IPS-11a (cell line): ENCODE measurements around the gene CNDP2.

Experiments
- H3K4me3 ChIP-seq: one replicate; pipeline ENCODE4 v1.5.1; 2013; ENCODE audit warnings: low read depth, low read length, control low read depth

Gene CNDP2

DNA sequence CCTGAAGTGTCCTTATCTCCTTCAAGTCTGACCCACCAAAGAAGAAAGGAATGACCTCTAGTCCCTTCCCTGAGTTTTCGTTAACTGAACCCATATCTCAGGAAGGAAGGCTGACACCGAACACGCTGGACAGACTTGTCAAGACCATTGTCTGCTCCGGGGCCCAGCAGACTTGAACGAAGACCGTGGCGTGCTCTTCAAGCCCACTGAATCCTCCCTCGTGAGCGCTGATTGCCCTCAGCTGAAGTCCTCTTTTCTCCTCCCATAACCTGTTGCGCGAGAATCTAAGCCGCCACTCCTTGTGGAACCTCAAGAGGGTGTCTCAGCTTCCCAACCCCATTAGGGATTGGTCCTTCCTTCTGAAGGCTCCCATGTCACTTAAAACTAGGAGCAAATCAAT lies 37.5 kb downstream of the CNDP2 start:
- no peak overlapping the region for H3K4me3 ChIP-seq

DNA sequence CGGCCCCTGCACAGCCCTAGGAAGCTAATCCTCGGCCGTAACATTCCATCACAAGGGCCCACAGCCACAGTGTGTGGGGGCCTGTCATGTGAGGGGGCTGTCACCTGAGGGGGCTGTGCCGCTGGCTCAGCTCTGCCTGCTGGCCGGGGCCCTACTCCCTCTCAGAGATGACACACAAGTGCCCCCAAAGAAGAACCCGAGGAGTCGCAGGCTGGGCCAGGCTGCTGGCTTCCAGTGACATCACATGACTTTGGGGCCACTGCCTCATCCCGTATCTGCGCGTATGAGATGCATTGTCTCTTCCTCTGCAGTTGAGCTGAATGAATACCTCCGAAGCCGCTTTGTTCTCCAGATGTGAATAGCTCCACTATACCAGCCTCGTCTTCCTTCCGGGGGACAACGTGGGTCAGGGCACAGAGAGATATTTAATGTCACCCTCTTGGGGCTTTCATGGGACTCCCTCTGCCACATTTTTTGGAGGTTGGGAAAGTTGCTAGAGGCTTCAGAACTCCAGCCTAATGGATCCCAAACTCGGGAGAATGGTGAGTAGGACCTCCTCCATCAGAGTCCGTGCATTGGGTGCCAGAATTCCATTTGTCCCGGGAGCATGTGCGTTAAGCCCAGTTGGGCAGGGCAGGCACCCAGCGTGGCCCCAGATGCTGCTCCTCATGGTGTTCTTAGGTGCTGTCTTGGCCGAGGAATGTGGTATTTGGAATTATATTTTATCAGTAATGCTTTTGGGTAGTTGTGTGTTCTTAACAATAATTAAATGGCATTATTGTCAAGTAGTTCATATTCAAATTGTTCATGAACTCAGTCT lies 38.2 kb downstream of the CNDP2 start, which contains the start of gene CNDP1:
Gene CNDP1 (plus strand): TSS at position 351 of the 820 bp plus-strand sequence. CDS start 168 bp downstream, at position 519.
- H3K4me3 ChIP-seq: no peak within 1 kb of the TSS

GRCh38 chr18:74534981-74535649 lies 39.0 kb downstream of the CNDP2 start:
- H3K4me3 ChIP-seq: no peak overlapping the region

DNA sequence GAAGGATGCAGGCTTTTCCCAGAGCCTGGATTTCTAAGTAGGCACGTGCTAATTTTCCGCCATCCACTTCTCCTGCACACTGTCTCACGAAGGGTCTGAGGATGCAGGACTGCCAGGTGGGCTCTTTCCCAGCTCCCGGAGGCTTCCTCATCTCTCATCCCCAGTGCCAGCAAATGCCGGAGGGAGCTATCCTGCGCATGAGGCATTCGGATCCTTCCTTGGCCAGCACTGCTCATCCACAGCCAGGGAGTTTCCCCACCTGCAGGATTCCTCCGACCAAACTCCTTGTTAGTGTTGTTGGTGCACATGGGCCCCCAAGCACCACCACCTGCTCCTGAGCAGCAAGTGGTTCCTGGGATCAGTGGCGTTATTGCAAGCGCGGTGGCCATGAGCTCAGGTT lies 43.1 kb downstream of the CNDP2 start:
- no peak overlapping the region for H3K4me3 ChIP-seq

DNA sequence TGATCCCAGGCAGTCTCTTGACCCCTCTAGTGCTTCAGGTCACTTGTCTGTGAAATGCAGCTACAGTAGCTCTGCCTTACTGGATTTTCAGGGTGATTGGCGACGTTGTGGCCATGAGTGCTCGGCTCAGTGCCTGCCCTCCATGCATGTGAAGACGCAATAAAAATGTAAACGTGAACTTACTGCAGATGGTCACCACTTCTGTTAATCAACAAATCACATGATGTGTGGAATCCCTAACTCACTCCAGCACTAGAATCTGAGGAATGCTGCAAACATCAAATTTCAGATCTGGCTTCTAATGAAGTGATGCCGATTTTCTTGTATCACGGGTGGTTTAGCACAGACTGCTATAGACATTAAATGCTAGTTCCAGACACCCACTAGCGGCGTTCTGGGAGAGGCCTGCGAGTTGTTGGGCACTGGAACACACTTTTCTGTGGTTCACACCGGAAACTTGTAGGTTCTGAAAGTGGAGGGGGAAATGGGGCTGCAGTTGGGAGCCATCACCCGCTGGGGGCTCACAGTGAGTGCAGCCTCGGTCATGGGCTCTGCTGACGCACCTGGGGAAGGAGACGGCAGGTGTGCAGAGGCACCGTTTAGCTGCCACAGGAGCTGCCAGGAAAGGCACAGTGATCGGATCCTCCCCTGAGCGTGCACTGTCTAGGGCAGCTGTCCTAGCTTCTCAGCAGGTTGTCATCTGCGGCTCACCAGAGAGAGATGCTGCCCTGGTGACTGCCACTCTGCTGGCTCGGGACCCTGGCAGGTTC lies 44.7 kb downstream of the CNDP2 start:
- no peak overlapping the region for H3K4me3 ChIP-seq

DNA sequence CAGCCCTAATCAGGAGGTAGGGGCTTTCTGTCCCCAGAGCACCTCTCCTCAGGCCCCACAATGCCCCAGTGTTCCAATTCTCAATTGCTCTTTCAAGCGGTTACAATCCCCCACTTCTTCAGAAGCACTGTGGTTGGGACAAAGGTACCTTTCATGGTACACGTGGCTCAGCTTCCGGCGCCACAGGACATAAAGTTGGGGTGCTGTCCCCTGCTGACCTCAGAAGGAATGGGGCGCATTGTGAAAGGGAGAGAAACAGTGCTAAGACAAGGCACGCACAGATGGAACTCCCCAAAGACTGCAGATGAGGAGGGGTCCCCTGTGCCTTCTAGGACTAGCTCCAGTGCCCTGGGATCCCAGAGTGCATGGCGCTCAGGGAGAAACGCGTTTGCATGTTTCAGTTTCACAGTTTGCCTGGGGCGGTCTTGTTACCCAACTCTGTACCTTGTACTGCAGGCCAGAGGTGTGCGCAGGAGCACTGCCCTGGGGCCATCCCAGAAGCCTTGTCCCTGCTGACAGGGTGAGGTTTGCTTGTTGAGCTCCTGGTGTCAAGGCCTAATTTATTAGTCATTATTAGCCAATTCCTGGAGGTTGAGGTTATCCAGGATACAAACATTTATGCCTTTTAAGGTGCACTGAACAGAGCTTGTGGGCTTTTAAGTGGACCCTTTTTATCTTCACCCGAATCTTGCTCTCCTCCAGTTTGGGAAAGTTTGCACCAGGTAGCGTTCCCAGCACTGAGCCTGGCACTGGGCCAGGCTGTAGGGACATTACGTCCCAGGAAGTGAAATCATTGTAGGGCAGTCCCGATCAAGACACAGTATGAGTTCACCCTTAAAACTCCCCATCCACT lies 45.8 kb downstream of the CNDP2 start:
- no peak overlapping the region for H3K4me3 ChIP-seq

DNA sequence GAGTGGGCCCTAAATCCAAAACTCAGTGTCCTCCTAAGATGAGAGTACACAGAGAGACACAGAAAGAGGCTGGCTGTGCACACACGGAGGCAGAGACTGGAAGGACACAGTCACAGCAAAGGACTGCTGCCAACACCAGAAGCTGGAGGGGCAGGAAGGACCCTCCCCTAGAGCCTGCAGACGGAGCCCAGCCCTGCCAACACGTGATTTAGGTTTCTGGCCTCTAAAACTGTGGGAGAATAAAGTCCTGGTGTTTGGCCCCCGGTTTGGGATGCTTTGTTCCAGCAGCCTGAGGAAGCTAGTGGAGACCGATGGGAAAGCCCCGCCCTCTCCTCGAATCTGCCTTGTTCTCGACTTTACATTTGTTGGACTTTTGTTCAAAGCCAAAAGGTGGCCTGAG lies 48.7 kb downstream of the CNDP2 start:
- no peak overlapping the region for H3K4me3 ChIP-seq

DNA sequence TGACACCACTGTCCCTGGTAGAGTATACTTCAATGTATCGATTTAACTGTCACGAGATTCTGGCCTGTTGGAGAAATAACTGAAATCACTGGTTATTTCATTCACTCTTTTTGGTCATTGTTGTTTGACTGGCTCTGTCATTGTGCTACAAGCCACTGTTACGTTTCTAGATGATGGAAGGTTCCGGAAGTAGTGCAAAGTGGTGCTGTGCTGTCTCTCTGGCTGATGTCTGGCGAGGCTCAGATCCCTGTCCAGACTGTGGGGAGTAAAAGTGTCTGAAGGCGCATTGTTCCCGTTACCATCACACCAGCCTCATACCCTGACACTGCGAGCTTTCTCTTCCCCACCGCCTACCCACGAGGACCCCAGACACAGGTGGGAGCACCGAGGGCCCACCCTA lies 49.8 kb downstream of the CNDP2 start:
- H3K4me3 ChIP-seq: no peak overlapping the region

DNA sequence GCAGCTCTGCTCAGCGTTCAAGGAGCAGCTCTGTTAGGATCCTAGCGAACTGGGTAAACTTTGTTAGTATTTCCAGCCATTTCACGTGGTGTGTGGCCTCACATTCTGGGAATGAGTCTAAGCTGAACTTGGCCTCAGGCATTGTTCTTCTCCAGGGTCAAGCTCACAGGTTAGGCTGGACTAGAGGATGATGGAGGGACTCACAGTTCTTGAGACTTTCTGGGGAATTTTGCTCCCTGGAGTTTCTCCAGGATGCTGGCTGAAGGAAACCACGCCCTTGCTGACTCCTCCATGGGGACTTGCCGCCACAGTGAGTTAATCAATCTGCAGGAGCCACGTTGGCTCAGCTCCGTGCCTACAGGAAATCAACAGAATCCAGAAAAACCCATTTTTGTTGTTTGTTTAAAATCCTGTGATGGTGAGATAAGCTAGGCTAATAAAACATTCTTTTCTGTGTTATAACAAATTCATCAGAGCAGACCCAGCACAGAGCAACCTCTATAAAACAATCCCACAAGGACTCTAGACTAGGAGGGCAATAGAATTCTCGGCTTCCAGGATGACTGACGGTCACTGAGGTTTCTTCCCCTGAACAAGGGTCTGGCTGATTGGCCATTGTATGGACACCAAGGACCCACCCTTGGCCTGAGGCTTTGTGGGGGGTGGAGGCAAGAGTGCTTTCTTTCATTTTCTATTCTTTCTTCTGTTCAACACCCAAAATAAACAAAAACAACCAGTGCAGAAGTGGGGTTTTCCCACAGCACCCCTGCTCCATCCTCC lies 50.8 kb downstream of the CNDP2 start:
- no peak overlapping the region for H3K4me3 ChIP-seq

DNA sequence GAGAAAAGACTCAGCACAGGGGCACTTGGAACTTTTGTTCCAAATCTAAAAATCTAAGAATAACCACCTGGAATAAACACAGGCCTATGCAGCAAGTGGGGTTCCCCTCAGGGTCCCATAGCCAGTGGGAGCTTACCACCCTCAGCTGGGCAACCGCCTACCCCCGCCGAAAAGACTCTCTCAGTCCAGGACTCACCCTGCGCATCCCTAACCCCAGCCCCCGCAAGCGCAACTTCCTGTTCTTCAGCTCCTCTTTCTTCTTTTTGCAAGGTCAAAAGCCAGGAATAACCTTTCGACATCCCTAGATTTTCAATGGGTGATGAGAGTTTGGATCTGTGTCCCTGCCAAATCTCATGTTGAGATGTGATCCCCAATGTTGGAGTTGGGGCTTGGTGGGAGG lies 51.7 kb downstream of the CNDP2 start:
- no peak overlapping the region for H3K4me3 ChIP-seq

DNA sequence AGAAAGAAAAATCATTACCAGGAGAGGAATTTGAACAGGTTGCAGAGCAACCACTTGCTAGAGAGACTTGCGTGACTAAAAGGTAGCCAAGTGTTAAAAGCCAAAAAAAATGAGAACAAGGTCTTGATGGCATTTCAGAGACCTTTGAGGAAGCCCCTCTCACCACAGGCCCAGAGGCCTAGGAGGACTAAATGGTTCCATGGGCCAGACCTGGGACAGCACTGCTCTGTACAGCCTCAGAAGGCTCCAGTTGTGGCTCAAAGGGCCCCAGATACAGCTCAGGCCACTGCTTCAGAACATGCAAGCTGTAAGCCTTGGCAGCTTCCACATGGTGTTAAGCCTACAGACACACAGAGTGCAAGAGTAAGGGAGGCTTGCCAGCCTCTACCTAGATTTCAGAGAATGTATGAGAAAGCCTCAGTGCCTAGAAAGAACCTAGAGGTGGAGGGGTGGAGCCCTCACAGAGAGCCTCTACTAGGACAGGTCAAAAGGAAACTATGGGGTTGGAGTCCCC lies 53.5 kb downstream of the CNDP2 start:
- no peak overlapping the region for H3K4me3 ChIP-seq

DNA sequence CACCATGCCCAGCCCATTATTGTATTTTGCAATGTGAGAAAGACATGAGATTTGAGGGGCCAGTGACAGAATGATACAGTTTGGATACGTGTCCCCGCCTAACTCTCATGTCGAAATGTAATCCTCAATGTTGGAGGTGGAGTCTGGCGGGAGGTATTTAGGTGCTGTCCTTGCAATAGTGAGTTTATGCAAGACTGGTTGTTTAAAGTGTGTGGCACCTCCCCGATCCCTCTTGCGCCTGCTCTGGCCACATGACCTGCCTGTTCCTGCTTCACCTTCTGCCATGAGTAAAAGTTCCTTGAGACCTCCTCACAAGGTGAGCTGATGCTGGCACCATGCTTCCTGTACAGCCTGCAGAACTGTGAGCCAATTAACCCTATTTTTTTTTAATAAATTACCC lies 54.7 kb downstream of the CNDP2 start:
- H3K4me3 ChIP-seq: no peak overlapping the region

DNA sequence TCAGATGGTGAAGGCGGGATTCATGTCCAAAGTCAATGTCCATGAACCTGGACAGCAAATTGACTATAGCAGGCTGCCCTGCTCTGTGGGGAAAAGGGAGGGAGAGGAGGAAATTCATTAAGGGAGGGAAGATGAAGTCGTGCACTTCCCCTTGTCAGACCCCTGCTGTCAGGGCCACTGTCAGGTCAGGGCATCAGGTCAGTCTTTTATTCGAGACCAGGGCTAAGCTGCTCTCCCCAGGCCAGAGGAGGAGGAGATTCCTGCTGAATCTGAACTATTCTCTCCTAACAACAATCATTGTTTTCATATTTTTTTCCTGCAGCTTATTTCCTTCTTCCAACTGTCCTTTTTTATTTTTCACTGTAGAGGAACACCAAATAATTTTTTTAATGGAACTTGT lies 55.3 kb downstream of the CNDP2 start:
- H3K4me3 ChIP-seq: no peak overlapping the region

GRCh38 chr18:74551936-74552555 lies 55.9 kb downstream of the CNDP2 start:
- H3K4me3 ChIP-seq: no peak overlapping the region

- H3K4me3 ChIP-seq: no peak overlapping the region
These were observed 60.0 kb downstream of the CNDP2 start for GRCh38 chr18:74556126-74556525.

DNA sequence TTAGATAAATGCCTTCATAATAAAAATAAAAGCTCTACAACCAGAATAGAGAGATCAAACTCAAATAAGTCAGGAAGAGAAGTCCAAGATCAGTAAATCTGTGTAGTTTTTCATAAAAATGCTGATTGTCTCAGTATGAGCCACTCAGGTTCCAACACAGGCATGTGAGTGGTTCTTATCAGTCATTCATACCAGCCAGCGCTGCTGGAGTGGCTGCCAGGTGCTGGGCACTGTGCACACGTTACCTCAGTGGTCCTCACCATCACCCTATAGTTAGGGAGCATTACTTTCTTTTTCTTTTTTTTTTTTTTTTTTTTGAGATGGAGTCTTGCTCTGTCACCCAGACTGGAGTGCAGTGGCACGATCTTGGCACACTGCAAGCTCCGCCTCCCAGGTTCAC lies 61.9 kb downstream of the CNDP2 start:
- no peak overlapping the region for H3K4me3 ChIP-seq

DNA sequence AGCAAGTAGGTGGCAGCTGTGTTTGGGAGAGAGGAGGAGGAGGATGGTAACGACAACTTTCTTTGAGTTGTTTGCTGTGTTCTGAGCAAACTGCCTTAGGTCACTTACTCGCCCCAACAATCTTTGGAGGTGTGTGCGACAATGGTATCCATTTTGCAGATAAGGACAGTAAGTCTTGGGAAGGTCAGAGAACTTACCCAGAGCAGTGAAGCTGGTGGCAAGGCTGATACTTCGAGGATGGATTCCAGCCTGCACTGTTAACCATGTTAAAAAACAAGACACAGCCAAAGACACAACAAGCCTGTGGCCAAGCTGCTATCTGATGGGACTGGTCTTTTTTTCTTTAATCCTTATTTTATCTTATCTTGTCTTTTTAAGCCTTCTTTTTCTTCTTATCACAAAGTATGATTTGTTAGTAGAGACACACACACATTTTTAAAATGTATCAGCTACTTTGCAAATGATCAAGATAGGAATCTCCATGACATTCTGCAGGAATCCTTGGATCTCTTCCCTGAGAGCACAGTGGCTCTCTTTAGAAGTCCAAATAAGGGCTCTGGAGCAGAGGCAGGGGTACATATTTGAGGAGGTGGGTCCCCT lies 66.1 kb downstream of the CNDP2 start:
- H3K4me3 ChIP-seq: no peak overlapping the region

GRCh38 chr18:74562775-74563174 lies 66.6 kb downstream of the CNDP2 start:
- no peak overlapping the region for H3K4me3 ChIP-seq

DNA sequence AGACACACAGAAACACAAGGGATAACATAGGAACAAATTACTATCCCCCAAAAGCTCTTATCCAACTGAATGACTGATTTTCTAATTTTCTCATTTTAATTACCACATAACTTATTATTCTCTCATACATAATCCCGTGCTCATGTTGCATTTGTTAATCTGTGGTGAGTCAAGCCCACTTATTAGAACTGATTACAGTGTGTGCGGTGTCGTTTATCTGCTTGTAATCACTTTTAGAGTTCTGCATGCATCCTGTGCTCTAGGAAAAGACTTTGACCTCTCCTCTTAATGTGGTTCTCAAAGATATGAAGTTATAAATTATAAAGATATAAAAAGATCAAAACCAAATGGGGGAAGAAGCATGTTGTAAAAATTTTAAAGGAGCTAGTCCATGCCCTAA lies 67.8 kb downstream of the CNDP2 start:
- no peak overlapping the region for H3K4me3 ChIP-seq
